GM21619 (cell line): ENCODE measurements around the gene USP22.
A peak's percentile ranks its signal among the peaks of the same experiment; 100 is the strongest.

ENCODE experiments used
- ATAC-seq: cut with Tn5 transposase; IDR thresholded peaks from one replicate; pipeline ENCODE4 v1.9.1; 2021; ENCODE audit not compliant: unreplicated experiment

USP22 gene

GRCh38 chr17:21049457-21049856 lies 6.6 kb upstream of the USP22 start:
- no peak for ATAC-seq

GRCh38 chr17:21046216-21046615 lies 3.4 kb upstream of the USP22 start:
- no peak for ATAC-seq

- no peak for ATAC-seq
Observed at GRCh38 chr17:21044971-21045370, 2.2 kb upstream of the USP22 start.

GRCh38 chr17:21043296-21044232 lies 753 bp upstream of the USP22 start:
- ATAC-seq, result peak; percentile 84

GRCh38 chr17:21041741-21042457 lies 912 bp downstream of the USP22 start:
- ATAC-seq, result no peak

GRCh38 chr17:21039839-21040575 lies 2.8 kb downstream of the USP22 start:
- ATAC-seq, result no peak

- no peak for ATAC-seq
Observed at GRCh38 chr17:21037117-21037803, 5.6 kb downstream of the USP22 start.

- ATAC-seq, result no peak
Observed at GRCh38 chr17:21036361-21036881, 6.4 kb downstream of the USP22 start.

- no peak for ATAC-seq
Observed at GRCh38 chr17:21035406-21035805, 7.4 kb downstream of the USP22 start.

GRCh38 chr17:21034340-21035235 lies 8.2 kb downstream of the USP22 start:
- ATAC-seq, result peak; percentile 69

- no peak for ATAC-seq
Observed at GRCh38 chr17:21033350-21033749, 9.5 kb downstream of the USP22 start.

GRCh38 chr17:21031756-21032396 lies 10.9 kb downstream of the USP22 start:
- no peak for ATAC-seq

- no peak for ATAC-seq
Observed at GRCh38 chr17:21030375-21030774, 12.4 kb downstream of the USP22 start.

- ATAC-seq, result no peak
Observed at GRCh38 chr17:21029515-21029914, 13.3 kb downstream of the USP22 start.

- no peak for ATAC-seq
Observed at GRCh38 chr17:21029036-21029435, 13.8 kb downstream of the USP22 start.

- no peak for ATAC-seq
Observed at GRCh38 chr17:21028192-21028591, 14.6 kb downstream of the USP22 start.

GRCh38 chr17:21027031-21027430 lies 15.8 kb downstream of the USP22 start:
- ATAC-seq, result no peak

GRCh38 chr17:21025451-21025850 lies 17.4 kb downstream of the USP22 start:
- no peak for ATAC-seq

GRCh38 chr17:21024024-21024423 lies 18.8 kb downstream of the USP22 start:
- ATAC-seq, result no peak
